Loucy (cell line): ENCODE results near the gene UGT1A9.
"Not testable (repeated sequence)": the region's sequence is repeated elsewhere in the genome, so short reads cannot be mapped to it uniquely, and the experiment has no call there.

Experiments used
- H2AFZ ChIP-seq: fragments of 200-600 bp; sonication (generic); 2 replicates; pipeline ENCODE4 v1.6.0; 2016; ENCODE audit warnings: antibody characterized with exemption, mild to moderate bottlenecking, low read length, moderate library complexity
- H3F3A ChIP-seq: fragments of 200-600 bp; 2 replicates; pipeline ENCODE4 v1.6.0; 2016; ENCODE audit warnings: antibody characterized with exemption, low read depth, mild to moderate bottlenecking
- H3K27me3 ChIP-seq: fragments of 200-600 bp; sonication (generic); 2 replicates; pipeline ENCODE4 v1.6.1; 2014; ENCODE audit warnings: low read length, mild to moderate bottlenecking; ENCODE audit not compliant: insufficient read depth, poor library complexity, severe bottlenecking
- H3K36me3 ChIP-seq: fragments of 200-600 bp; sonication (generic); 2 replicates; pipeline ENCODE4 v1.6.1; 2016; ENCODE audit warnings: low read length; ENCODE audit not compliant: insufficient read depth
- H3K4me1 ChIP-seq: fragments of 200-600 bp; sonication (generic); 2 replicates; pipeline ENCODE4 v1.5.1; 2014; ENCODE audit warnings: low read length, mild to moderate bottlenecking; ENCODE audit not compliant: insufficient read depth, poor library complexity, severe bottlenecking
- H3K4me2 ChIP-seq: fragments of 200-600 bp; sonication (generic); 2 replicates; pipeline ENCODE4 v1.6.0; 2014; ENCODE audit warnings: antibody characterized with exemption, low read length, low read depth, mild to moderate bottlenecking; ENCODE audit not compliant: poor library complexity, severe bottlenecking
- H3K4me3 ChIP-seq: fragments of 200-600 bp; sonication (generic); 2 replicates; pipeline ENCODE4 v1.5.1; 2014; ENCODE audit warnings: low read length, mild to moderate bottlenecking, mixed read lengths; ENCODE audit not compliant: poor library complexity, severe bottlenecking
- H3K79me2 ChIP-seq: fragments of 200-600 bp; sonication (generic); 2 replicates; pipeline ENCODE4 v1.6.1; 2014; ENCODE audit warnings: low read length; ENCODE audit not compliant: insufficient read depth
- H3K9ac ChIP-seq: fragments of 200-600 bp; sonication (generic); 2 replicates; pipeline ENCODE4 v1.6.0; 2014; ENCODE audit warnings: mild to moderate bottlenecking, low read depth, low read length, moderate library complexity; ENCODE audit not compliant: poor library complexity, severe bottlenecking
- H3K9me2 ChIP-seq: fragments of 200-600 bp; sonication (generic); replicated peaks from 2 replicates; pipeline ENCODE4 v1.6.1; 2016; ENCODE audit warnings: low read depth, low read length, mixed read lengths
- H3K9me3 ChIP-seq: fragments of 200-600 bp; sonication (generic); 2 replicates; pipeline ENCODE4 v1.6.1; 2014; ENCODE audit warnings: mild to moderate bottlenecking, antibody characterized with exemption, low read length, low read depth; ENCODE audit not compliant: insufficient read depth
- H4K20me1 ChIP-seq: fragments of 200-600 bp; sonication (generic); 2 replicates; pipeline ENCODE4 v1.6.0; 2014; ENCODE audit warnings: antibody characterized with exemption, low read length, mild to moderate bottlenecking; ENCODE audit not compliant: insufficient read depth, poor library complexity, severe bottlenecking
- CTCF ChIP-seq: fragments of 200-600 bp; sonication (generic); conservative IDR thresholded peaks from 2 replicates; pipeline ENCODE4 v1.5.1; 2014; ENCODE audit warnings: mild to moderate bottlenecking, antibody characterized with exemption, low read length
- EZH2phosphoT487 ChIP-seq: fragments of 200-600 bp; IDR thresholded peaks from 2 replicates; pipeline ENCODE4 v1.6.1; 2018; ENCODE audit warnings: antibody characterized with exemption, mild to moderate bottlenecking, moderate library complexity, borderline replicate concordance

Gene UGT1A9

GRCh38 chr2:233671290-233672161, at the start of gene UGT1A9:
Gene UGT1A9 (plus strand): TSS chr2:233671898. CDS start chr2:233671935, 37 bp downstream.
- no peaks in the 10 kb centered on the region for H4K20me1 ChIP-seq
- no peak within 1 kb of the TSS for H3K4me2 ChIP-seq
- TF ChIP-seq EZH2phosphoT487 (no peak), CTCF (no peak)
- no peaks in the 10 kb centered on the region for H3K36me3 ChIP-seq
- peaks cover 6% of the 10 kb centered on the region for H3K27me3 ChIP-seq
- H3K9me3 ChIP-seq: no peaks in the 10 kb centered on the region
- H3K4me3 ChIP-seq: no peak within 1 kb of the TSS
- H2AFZ ChIP-seq: no peak within 1 kb of the TSS
- H3K9me2 ChIP-seq: no peaks in the 10 kb centered on the region
- no peaks in the 10 kb centered on the region for H3K79me2 ChIP-seq
- H3K9ac ChIP-seq: no peak within 1 kb of the TSS
- no peaks in the 10 kb centered on the region for H3K4me1 ChIP-seq
- no peaks in the 10 kb centered on the region for H3F3A ChIP-seq

GRCh38 chr2:233627331-233628025, 44.2 kb upstream of the UGT1A9 start:
- H3K4me1 ChIP-seq: no peaks in the 10 kb centered on the region
- H3F3A ChIP-seq: no peaks in the 10 kb centered on the region
- H3K4me2 ChIP-seq: no peak overlapping the region
- no peaks in the 10 kb centered on the region for H3K27me3 ChIP-seq
- no peak overlapping the region for H3K9ac ChIP-seq
- peaks cover 4% of the 10 kb centered on the region; the same call in 1 of the 2 replicates for H3K9me3 ChIP-seq
- no peaks in the 10 kb centered on the region for H4K20me1 ChIP-seq
- H3K4me3 ChIP-seq: no peak overlapping the region
- H3K79me2 ChIP-seq: no peaks in the 10 kb centered on the region
- no peaks in the 10 kb centered on the region for H3K9me2 ChIP-seq
- H2AFZ ChIP-seq: no peak overlapping the region
- no peak for TF ChIP-seq EZH2phosphoT487
- no peak for TF ChIP-seq CTCF
- H3K36me3 ChIP-seq: no peaks in the 10 kb centered on the region

GRCh38 chr2:233636306-233636705, 35.4 kb upstream of the UGT1A9 start, which contains the start of gene UGT1A10:
Gene UGT1A10 (plus strand): TSS chr2:233636448. CDS start chr2:233636523, 75 bp downstream.
- H3K4me3 ChIP-seq, H3K79me2 ChIP-seq, H3K9ac ChIP-seq, H3K9me3 ChIP-seq, H2AFZ ChIP-seq, H3F3A ChIP-seq, H3K4me2 ChIP-seq, H3K27me3 ChIP-seq, H3K9me2 ChIP-seq, H3K36me3 ChIP-seq, H3K4me1 ChIP-seq, H4K20me1 ChIP-seq: not testable (repeated sequence)
